ENCODE data around the gene LBHD1. TPM values are rescaled to one million over a fixed set of nuclear protein-coding genes. Genes with fewer than 3 reads are reported as not detected.

Gene LBHD1
- total and polyA plus RNA-seq, 2 of the 13 experiments (the other 11 are each of a cell fraction or from before 2014, with no cell fraction given): 3.2 to 3.7 TPM

- TF ChIP-seq AKNA (CRISPR knock-in tag; IDR thresholded peaks at IDR 0.05; ENCODE audit: borderline replicate concordance) (no peak), ZNF891 (CRISPR knock-in tag; IDR thresholded peaks at IDR 0.05) (peak; percentile 76), ATF1 (CRISPR knock-in tag; IDR thresholded peaks at IDR 0.05) (no peak), CEBPG (CRISPR knock-in tag; IDR thresholded peaks at IDR 0.05) (no peak), CERS6 (CRISPR knock-in tag; IDR thresholded peaks at IDR 0.05) (no peak), TRAFD1 (CRISPR knock-in tag; IDR thresholded peaks at IDR 0.05; ENCODE audit: borderline replicate concordance) (no peak), GPN1 (CRISPR knock-in tag; IDR thresholded peaks at IDR 0.05; ENCODE audit: borderline replicate concordance) (no peak), FOXP1 (IDR thresholded peaks at IDR 0.05) (no peak), FOXP1 (CRISPR knock-in tag; IDR thresholded peaks at IDR 0.05) (no peak), ZFP36L2 (CRISPR knock-in tag; IDR thresholded peaks at IDR 0.05) (no peak), MXD4 (CRISPR knock-in tag; IDR thresholded peaks at IDR 0.05) (peak; percentile 42; the same call in 1 of the 2 replicates), PHB2 (IDR thresholded peaks at IDR 0.05; ENCODE audit: partially characterized antibody) (no peak), HNF1A (IDR thresholded peaks at IDR 0.05; ENCODE audit: low read depth) (no peak), HNF1A (CRISPR knock-in tag; IDR thresholded peaks at IDR 0.05; ENCODE audit: borderline replicate concordance) (no peak), HNF4G (IDR thresholded peaks at IDR 0.05; ENCODE audit: borderline replicate concordance, low read depth, low read length) (no peak), HNF4G (CRISPR knock-in tag; IDR thresholded peaks at IDR 0.05; ENCODE audit: borderline replicate concordance, low read depth) (peak; percentile 45; the same call in 1 of the 2 replicates), ZSCAN30 (CRISPR knock-in tag; IDR thresholded peaks at IDR 0.05) (no peak), ZNF256 (CRISPR knock-in tag; conservative IDR thresholded peaks at IDR 0.05) (0 out of 2 replicates have a peak, but pooled peaks have one; percentile 13)
Observed at GRCh38 chr11:62678770-62679696, 7.0 kb upstream of the LBHD1 start, which contains the start of gene UBXN1 (continued).

All from HepG2 (cell line).